AG08396 (cell line): ENCODE measurements around the gene FCHSD2.

Source experiments
- DNase-seq: peaks from one replicate; pipeline ENCODE4 v3.0.0; 2012; ENCODE audit warnings: low spot score, mixed read lengths

Gene FCHSD2

GRCh38 chr11:73172992-73173656 is 31.0 kb upstream of the FCHSD2 start:
- no peak for DNase-seq

- no peak for DNase-seq
Measured at GRCh38 chr11:73171436-73172161, 29.5 kb upstream of the FCHSD2 start.

GRCh38 chr11:73170140-73170539 is 28.0 kb upstream of the FCHSD2 start:
- DNase-seq = no peak

- DNase-seq = no peak
Measured at GRCh38 chr11:73168925-73169579, 26.9 kb upstream of the FCHSD2 start.

- DNase-seq = no peak
Measured at GRCh38 chr11:73167363-73167954, 25.3 kb upstream of the FCHSD2 start.

- DNase-seq = no peak
Measured at GRCh38 chr11:73164803-73165540, 22.9 kb upstream of the FCHSD2 start.

GRCh38 chr11:73163638-73164174 is 21.6 kb upstream of the FCHSD2 start:
- no peak for DNase-seq

- no peak for DNase-seq
Measured at GRCh38 chr11:73162196-73162740, 20.1 kb upstream of the FCHSD2 start.

- no peak for DNase-seq
Measured at GRCh38 chr11:73160005-73160760, 18.1 kb upstream of the FCHSD2 start.

GRCh38 chr11:73159297-73159696 is 17.2 kb upstream of the FCHSD2 start:
- no peak for DNase-seq

GRCh38 chr11:73158356-73159051 is 16.4 kb upstream of the FCHSD2 start:
- DNase-seq = peak; percentile 43

GRCh38 chr11:73157101-73158010 is 15.2 kb upstream of the FCHSD2 start:
- peak; percentile 85 for DNase-seq

- no peak for DNase-seq
Measured at GRCh38 chr11:73156686-73157085, 14.6 kb upstream of the FCHSD2 start.

GRCh38 chr11:73156114-73156513 is 14.0 kb upstream of the FCHSD2 start:
- DNase-seq = no peak

GRCh38 chr11:73155102-73155501 is 13.0 kb upstream of the FCHSD2 start:
- no peak for DNase-seq

- no peak for DNase-seq
Measured at GRCh38 chr11:73154178-73154577, 12.1 kb upstream of the FCHSD2 start.

GRCh38 chr11:73152861-73153483 is 10.9 kb upstream of the FCHSD2 start:
- DNase-seq = no peak

- no peak for DNase-seq
Measured at GRCh38 chr11:73152086-73152853, 10.2 kb upstream of the FCHSD2 start.
